CD14-positive monocyte (primary cell): ENCODE measurements around the gene CHMP1B. TPM values are rescaled to one million over a fixed set of nuclear protein-coding genes. Genes with fewer than 3 reads are reported as not detected.
A peak's percentile ranks its signal among the peaks of the same experiment; 100 is the strongest.

Experiments
- DNase-seq, 3 donors: peaks; one replicate each; pipeline ENCODE4 v3.0.0-alpha.2; 2011 to 2022
- H2AFZ ChIP-seq: 2 replicates; pipeline ENCODE4 v1.6.0; 2012; ENCODE audit warnings: mild to moderate bottlenecking, low read depth, low read length, inconsistent platforms; ENCODE audit not compliant: insufficient read depth, poor library complexity, severe bottlenecking
- H3K27ac ChIP-seq, 2 donors: 1 replicate in 1 of 2; 2 replicates in 1 of 2; pipeline ENCODE4 v1.5.1; 2012 to 2013; ENCODE audit warnings: low read length in 2 of 2, control low read depth in 1 of 2, inconsistent platforms in 1 of 2, low read depth in 1 of 2, mild to moderate bottlenecking in 1 of 2
- H3K27me3 ChIP-seq, 2 donors: one replicate each; pipeline versions ENCODE4 v1.6.0 to v1.6.1; 2011 to 2013; ENCODE audit warnings: low read length in 2 of 2; ENCODE audit not compliant: control insufficient read depth in 2 of 2, insufficient read depth in 2 of 2
- H3K36me3 ChIP-seq, 2 donors: replicated peaks in 1 of 2; 1 replicate in 1 of 2; 2 replicates in 1 of 2; pipeline versions ENCODE4 v1.5.1 to v1.6.1; 2012 to 2013; ENCODE audit warnings: low read length in 2 of 2, control low read depth in 1 of 2, inconsistent platforms in 1 of 2, mild to moderate bottlenecking in 1 of 2; ENCODE audit not compliant: insufficient read depth in 2 of 2, control insufficient read depth in 1 of 2
- H3K4me1 ChIP-seq, 2 donors: 1 replicate in 1 of 2; 2 replicates in 1 of 2; pipeline versions ENCODE4 v1.5.1 to v1.6.1; 2012 to 2013; ENCODE audit warnings: low read length in 2 of 2, control low read depth in 1 of 2, inconsistent platforms in 1 of 2, mild to moderate bottlenecking in 1 of 2, moderate library complexity in 1 of 2; ENCODE audit not compliant: insufficient read depth in 2 of 2, control insufficient read depth in 1 of 2
- H3K4me2 ChIP-seq: replicated peaks from 2 replicates; pipeline ENCODE3; 2012; ENCODE audit warnings: low read length, moderate library complexity, mild to moderate bottlenecking; ENCODE audit not compliant: poor library complexity, severe bottlenecking; ENCODE audit errors: extremely low read depth
- H3K4me3 ChIP-seq, 3 experiments: fragments of 200-600 bp in 1 of 3; sonication (generic) in 1 of 3; replicated peaks in 1 of 3; 1 replicate in 2 of 3; 2 replicates in 1 of 3; pipeline ENCODE4 v1.5.1; 2011 to 2013; ENCODE audit warnings: low read length in 3 of 3, mild to moderate bottlenecking in 3 of 3, control low read depth in 2 of 3, low read depth in 2 of 3, inconsistent platforms in 1 of 3, moderate library complexity in 1 of 3
- H3K79me2 ChIP-seq: 2 replicates; pipeline ENCODE4 v1.6.0; 2012; ENCODE audit warnings: mild to moderate bottlenecking, control low read depth, inconsistent platforms, low read length, moderate library complexity; ENCODE audit not compliant: insufficient read depth
- H3K9ac ChIP-seq: 2 replicates; pipeline ENCODE4 v1.6.0; 2017; ENCODE audit warnings: low read length, mild to moderate bottlenecking; ENCODE audit not compliant: insufficient read depth, poor library complexity, severe bottlenecking
- H3K9me3 ChIP-seq, 2 donors: replicated peaks in 1 of 2; 1 replicate in 1 of 2; 2 replicates in 1 of 2; pipeline versions ENCODE4 v1.5.1 to v1.6.1; 2012 to 2013; ENCODE audit warnings: low read length in 2 of 2, control low read depth in 1 of 2; ENCODE audit not compliant: control insufficient read depth in 1 of 2, insufficient read depth in 1 of 2
- H4K20me1 ChIP-seq: 2 replicates; pipeline ENCODE4 v1.6.0; 2012; ENCODE audit warnings: mild to moderate bottlenecking, low read length, control low read depth, moderate library complexity; ENCODE audit not compliant: insufficient read depth
- H3K27ac Mint-ChIP-seq, 7 donors: one replicate each; pipeline ENCODE4 v1.8.0; 2020; ENCODE audit warnings: mild to moderate bottlenecking in 7 of 7, mixed read lengths in 7 of 7, moderate library complexity in 6 of 7, inconsistent platforms in 2 of 7
- H3K27me3 Mint-ChIP-seq, 3 donors: one replicate each; pipeline ENCODE4 v1.8.0; 2021 to 2022; ENCODE audit warnings: low read depth in 3 of 3, mild to moderate bottlenecking in 3 of 3, mixed read lengths in 3 of 3, moderate library complexity in 3 of 3, inconsistent platforms in 1 of 3
- H3K36me3 Mint-ChIP-seq, 2 donors: one replicate each; pipeline ENCODE4 v1.8.0; 2020; ENCODE audit warnings: mixed read lengths in 2 of 2, inconsistent platforms in 1 of 2, mild to moderate bottlenecking in 1 of 2
- H3K4me1 Mint-ChIP-seq: one replicate; pipeline ENCODE4 v1.8.0; 2020; ENCODE audit warnings: mild to moderate bottlenecking, mixed read lengths
- H3K4me3 Mint-ChIP-seq, 2 donors: one replicate each; pipeline ENCODE4 v1.8.0; 2020; ENCODE audit warnings: mild to moderate bottlenecking in 2 of 2, mixed read lengths in 2 of 2, moderate library complexity in 1 of 2
- H3K9me3 Mint-ChIP-seq, 7 donors: one replicate each; pipeline ENCODE4 v1.8.0; 2020 to 2022; ENCODE audit warnings: mixed read lengths in 7 of 7, mild to moderate bottlenecking in 6 of 7, moderate library complexity in 6 of 7, inconsistent platforms in 2 of 7
- CTCF ChIP-seq: fragments of 200-600 bp; IDR thresholded peaks from one replicate; pipeline ENCODE4 v1.8.0; 2022; ENCODE audit warnings: antibody characterized with exemption, mild to moderate bottlenecking
- WGBS: methylation state at CpG from one replicate; pipeline ENCODE4 v1.1.5; 2013; ENCODE audit warnings: missing lambda C conversion rate; ENCODE audit not compliant: insufficient coverage; 5-methylcytosine and 5-hydroxymethylcytosine counted together
- intact Hi-C, 2 donors: fragments of 100-400 bp; cut with micrococcal nuclease; formaldehyde crosslinking; loops; one replicate each; pipeline versions ENCODE4 v1.15.0 to v1.15.1; 2023
- polyA plus RNA-seq, 3 donors: library from polyadenylated mRNA; depleted of rRNA in 1 of 3; unstranded in 2 of 3; stranded (reverse) in 1 of 3; fragments of 300-500 nt in 2 of 3; fragments of >200 nt in 1 of 3; fragmentation: Illumina TruSeq in 2 of 3; gene quantifications; 1 replicate in 2 of 3; 2 replicates in 1 of 3; pipeline ENCODE4 v1.2.3, GENCODE V29; 2012 to 2021

The CHMP1B gene
- polyA plus RNA-seq, 3 donors, result 95.2 to 182 (median 105) TPM

- peaks cover 18 to 28% of the 10 kb centered on the region in 2 donors for H3K4me1 ChIP-seq
- no peak for TF ChIP-seq CTCF
- H3K27ac ChIP-seq, result no peak overlapping the region
- no peaks in the 10 kb centered on the region for H3K27me3 ChIP-seq
- H3K4me3 Mint-ChIP-seq, result no peak overlapping the region
- H3K9me3 Mint-ChIP-seq, result no peaks in the 10 kb centered on the region
- no peak overlapping the region for H3K4me3 ChIP-seq
- H3K9me3 ChIP-seq, result no peaks in the 10 kb centered on the region
- H3K36me3 ChIP-seq, result peaks cover 20 to 72% of the 10 kb centered on the region in 2 donors
- H3K9ac ChIP-seq, result no peak overlapping the region
- H4K20me1 ChIP-seq, result no peaks in the 10 kb centered on the region
- peaks cover 49 to 78% of the 10 kb centered on the region in 2 donors for H3K36me3 Mint-ChIP-seq
- WGBS, result 80% methylated on average over 1 of the region's 1 CpG
- H3K27me3 Mint-ChIP-seq, result no peaks in the 10 kb centered on the region
- H3K4me2 ChIP-seq, result no peak overlapping the region
- intact Hi-C loops, result no loop called here
- peaks cover 35% of the 10 kb centered on the region for H3K4me1 Mint-ChIP-seq
- DNase-seq, result no peak
- H2AFZ ChIP-seq, result no peak overlapping the region
- no peak overlapping the region for H3K27ac Mint-ChIP-seq
- peaks cover 8% of the 10 kb centered on the region for H3K79me2 ChIP-seq
These were observed 46.6 kb downstream of the CHMP1B start for GRCh38 chr18:11897781-11898180.

DNA sequence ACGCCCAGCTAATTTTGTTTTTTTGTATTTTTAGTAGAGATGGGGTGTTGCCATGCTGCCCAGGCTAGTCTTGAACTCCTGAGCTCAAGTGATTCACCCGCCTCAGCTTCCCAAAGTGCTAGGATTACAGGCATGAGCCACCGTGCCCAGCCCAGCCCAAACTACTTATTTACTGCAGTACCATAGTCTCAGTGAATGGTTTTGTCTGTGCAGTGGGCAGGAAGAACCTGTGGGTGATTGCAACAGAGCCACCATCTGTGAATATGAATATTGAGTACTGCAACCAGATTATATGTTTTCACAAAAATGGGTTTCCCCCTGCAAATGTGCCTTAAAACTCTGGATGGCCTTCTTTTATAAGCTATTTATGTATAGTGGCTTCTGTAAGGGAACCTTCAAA, 47.9 kb downstream of the CHMP1B start:
- H3K79me2 ChIP-seq, result peaks cover 6% of the 10 kb centered on the region
- no peaks in the 10 kb centered on the region for H3K9me3 ChIP-seq
- no peaks in the 10 kb centered on the region for H3K27me3 ChIP-seq
- intact Hi-C loops, result no loop called here
- Mint-ChIP-seq H3K4me3 (no peak overlapping the region), H3K4me1 (peaks cover 22% of the 10 kb centered on the region), H3K27ac (peak overlapping the region in 2 of 7 donors; percentile 37 to 52), H3K9me3 (no peaks in the 10 kb centered on the region), H3K27me3 (no peaks in the 10 kb centered on the region), H3K36me3 (peaks cover 59 to 82% of the 10 kb centered on the region in 2 donors)
- no CpG with 5 or more reads among the region's 3 CpGs for whole genome bisulfite sequencing
- DNase-seq, result no peak
- H3K36me3 ChIP-seq, result peaks cover 27 to 84% of the 10 kb centered on the region in 2 donors
- H4K20me1 ChIP-seq, result no peaks in the 10 kb centered on the region
- no peak for TF ChIP-seq CTCF
- H2AFZ ChIP-seq, result no peak overlapping the region
- peak overlapping the region in 1 of 2 donors; percentile 26 for H3K27ac ChIP-seq
- H3K4me3 ChIP-seq, result no peak overlapping the region
- H3K4me1 ChIP-seq, result peaks cover 5 to 15% of the 10 kb centered on the region in 2 donors
- no peak overlapping the region for H3K4me2 ChIP-seq
- H3K9ac ChIP-seq, result no peak overlapping the region
